Measurements from ENCODE around the gene PCBP2.
"Not testable (repeated sequence)": the region's sequence is repeated elsewhere in the genome, so short reads cannot be mapped to it uniquely, and the experiment has no call there.

The PCBP2 gene

GRCh38 chr12:53478865-53479264 is 27.0 kb downstream of the PCBP2 start:
- no peaks in the 10 kb centered on the region for H3K9me3 ChIP-seq (ENCODE audit: low read length)
- peaks cover 83% of the 10 kb centered on the region for H3K36me3 ChIP-seq (ENCODE audit: insufficient read depth, low read length)
- no peaks in the 10 kb centered on the region for H3K27me3 ChIP-seq (ENCODE audit: control insufficient read depth in 1 of 2, insufficient read depth in 2 of 2, low read length in 2 of 2)
- no peak overlapping the region for H3K4me3 ChIP-seq (ENCODE audit: low read depth in 1 of 2, low read length in 2 of 2)
- H3K27ac ChIP-seq (ENCODE audit: low read depth, low read length), result no peak overlapping the region
- H3K9ac ChIP-seq (ENCODE audit: low read length), result no peak overlapping the region
- peaks cover 14% of the 10 kb centered on the region for H3K4me1 ChIP-seq (ENCODE audit: insufficient read depth, low read length)

- H3K4me3 ChIP-seq (ENCODE audit: low read depth in 1 of 2, low read length in 2 of 2), result no peak overlapping the region
Measured at GRCh38 chr12:53479331-53479730, 27.4 kb downstream of the PCBP2 start.

GRCh38 chr12:53480491-53481442 is 28.9 kb downstream of the PCBP2 start:
- H3K9me3 ChIP-seq (ENCODE audit: low read length), result no peaks in the 10 kb centered on the region
- no peak overlapping the region for H3K9ac ChIP-seq (ENCODE audit: low read length)
- peaks cover 82% of the 10 kb centered on the region for H3K36me3 ChIP-seq (ENCODE audit: insufficient read depth, low read length)
- H3K27me3 ChIP-seq (ENCODE audit: control insufficient read depth in 1 of 2, insufficient read depth in 2 of 2, low read length in 2 of 2), result no peaks in the 10 kb centered on the region
- no peak overlapping the region for H3K4me3 ChIP-seq (ENCODE audit: low read depth in 1 of 2, low read length in 2 of 2)
- no peak overlapping the region for H3K27ac ChIP-seq (ENCODE audit: low read depth, low read length)
- peaks cover 3% of the 10 kb centered on the region for H3K4me1 ChIP-seq (ENCODE audit: insufficient read depth, low read length)

More at GRCh38 chr12:53479331-53479730, 27.4 kb downstream of the PCBP2 start:
- no peaks in the 10 kb centered on the region for H3K27me3 ChIP-seq (ENCODE audit: control insufficient read depth in 1 of 2, insufficient read depth in 2 of 2, low read length in 2 of 2)
- no peaks in the 10 kb centered on the region for H3K9me3 ChIP-seq (ENCODE audit: low read length)
- peaks cover 14% of the 10 kb centered on the region for H3K4me1 ChIP-seq (ENCODE audit: insufficient read depth, low read length)
- H3K27ac ChIP-seq (ENCODE audit: low read depth, low read length), result no peak overlapping the region
- H3K36me3 ChIP-seq (ENCODE audit: insufficient read depth, low read length), result peaks cover 83% of the 10 kb centered on the region
- no peak overlapping the region for H3K9ac ChIP-seq (ENCODE audit: low read length)

- not testable (repeated sequence) for H3K27ac ChIP-seq (ENCODE audit: low read depth, low read length); H3K4me3 ChIP-seq (ENCODE audit: low read depth in 1 of 2, low read length in 2 of 2); H3K9ac ChIP-seq (ENCODE audit: low read length); H3K4me1 ChIP-seq (ENCODE audit: insufficient read depth, low read length); H3K9me3 ChIP-seq (ENCODE audit: low read length); H3K27me3 ChIP-seq (ENCODE audit: control insufficient read depth in 1 of 2, insufficient read depth in 2 of 2, low read length in 2 of 2)
- peaks cover 82% of the 10 kb centered on the region for H3K36me3 ChIP-seq (ENCODE audit: insufficient read depth, low read length)
Measured at GRCh38 chr12:53481458-53481857, 29.6 kb downstream of the PCBP2 start.

- Histone ChIP-seq H3K27ac (ENCODE audit: low read depth, low read length) (no peak overlapping the region), H3K36me3 (ENCODE audit: insufficient read depth, low read length) (peaks cover 80% of the 10 kb centered on the region), H3K9me3 (ENCODE audit: low read length) (no peaks in the 10 kb centered on the region), H3K9ac (ENCODE audit: low read length) (no peak overlapping the region), H3K27me3 (ENCODE audit: control insufficient read depth in 1 of 2, insufficient read depth in 2 of 2, low read length in 2 of 2) (no peaks in the 10 kb centered on the region), H3K4me3 (ENCODE audit: low read depth in 1 of 2, low read length in 2 of 2) (no peak overlapping the region), H3K4me1 (ENCODE audit: insufficient read depth, low read length) (no peaks in the 10 kb centered on the region)
Measured at GRCh38 chr12:53481939-53482586, 30.2 kb downstream of the PCBP2 start.

GRCh38 chr12:53482626-53483168 is 30.8 kb downstream of the PCBP2 start:
- Histone ChIP-seq H3K4me1 (ENCODE audit: insufficient read depth, low read length) (no peaks in the 10 kb centered on the region), H3K9me3 (ENCODE audit: low read length) (no peaks in the 10 kb centered on the region), H3K36me3 (ENCODE audit: insufficient read depth, low read length) (peaks cover 77% of the 10 kb centered on the region), H3K4me3 (ENCODE audit: low read depth in 1 of 2, low read length in 2 of 2) (no peak overlapping the region), H3K27ac (ENCODE audit: low read depth, low read length) (no peak overlapping the region), H3K9ac (ENCODE audit: low read length) (no peak overlapping the region), H3K27me3 (ENCODE audit: control insufficient read depth in 1 of 2, insufficient read depth in 2 of 2, low read length in 2 of 2) (no peaks in the 10 kb centered on the region)

GRCh38 chr12:53483225-53483978 is 31.5 kb downstream of the PCBP2 start:
- H3K4me3 ChIP-seq (ENCODE audit: low read depth in 1 of 2, low read length in 2 of 2), result no peak overlapping the region
- no peaks in the 10 kb centered on the region for H3K27me3 ChIP-seq (ENCODE audit: control insufficient read depth in 1 of 2, insufficient read depth in 2 of 2, low read length in 2 of 2)
- no peak overlapping the region for H3K9ac ChIP-seq (ENCODE audit: low read length)
- no peak overlapping the region for H3K27ac ChIP-seq (ENCODE audit: low read depth, low read length)
- no peaks in the 10 kb centered on the region for H3K9me3 ChIP-seq (ENCODE audit: low read length)
- H3K36me3 ChIP-seq (ENCODE audit: insufficient read depth, low read length), result peaks cover 71% of the 10 kb centered on the region
- H3K4me1 ChIP-seq (ENCODE audit: insufficient read depth, low read length), result no peaks in the 10 kb centered on the region

GRCh38 chr12:53483979-53484377 is 32.1 kb downstream of the PCBP2 start:
- Histone ChIP-seq H3K9ac (ENCODE audit: low read length) (no peak overlapping the region), H3K4me3 (ENCODE audit: low read depth in 1 of 2, low read length in 2 of 2) (no peak overlapping the region), H3K27ac (ENCODE audit: low read depth, low read length) (no peak overlapping the region), H3K36me3 (ENCODE audit: insufficient read depth, low read length) (peaks cover 67% of the 10 kb centered on the region), H3K27me3 (ENCODE audit: control insufficient read depth in 1 of 2, insufficient read depth in 2 of 2, low read length in 2 of 2) (no peaks in the 10 kb centered on the region), H3K9me3 (ENCODE audit: low read length) (no peaks in the 10 kb centered on the region), H3K4me1 (ENCODE audit: insufficient read depth, low read length) (no peaks in the 10 kb centered on the region)

- Histone ChIP-seq H3K27ac (ENCODE audit: low read depth, low read length) (no peak overlapping the region), H3K36me3 (ENCODE audit: insufficient read depth, low read length) (peaks cover 58% of the 10 kb centered on the region)
Measured at GRCh38 chr12:53484686-53485575, 33.0 kb downstream of the PCBP2 start.

GRCh38 chr12:53485955-53486735 is 34.2 kb downstream of the PCBP2 start:
- no peaks in the 10 kb centered on the region for H3K4me1 ChIP-seq (ENCODE audit: insufficient read depth, low read length)
- H3K27ac ChIP-seq (ENCODE audit: low read depth, low read length), result no peak overlapping the region
- H3K4me3 ChIP-seq (ENCODE audit: low read depth in 1 of 2, low read length in 2 of 2), result no peak overlapping the region
- H3K27me3 ChIP-seq (ENCODE audit: control insufficient read depth in 1 of 2, insufficient read depth in 2 of 2, low read length in 2 of 2), result no peaks in the 10 kb centered on the region
- no peaks in the 10 kb centered on the region for H3K9me3 ChIP-seq (ENCODE audit: low read length)
- H3K36me3 ChIP-seq (ENCODE audit: insufficient read depth, low read length), result peaks cover 50% of the 10 kb centered on the region
- H3K9ac ChIP-seq (ENCODE audit: low read length), result no peak overlapping the region

More at GRCh38 chr12:53484686-53485575, 33.0 kb downstream of the PCBP2 start:
- Histone ChIP-seq H3K9me3 (ENCODE audit: low read length) (no peaks in the 10 kb centered on the region), H3K4me3 (ENCODE audit: low read depth in 1 of 2, low read length in 2 of 2) (no peak overlapping the region), H3K27me3 (ENCODE audit: control insufficient read depth in 1 of 2, insufficient read depth in 2 of 2, low read length in 2 of 2) (no peaks in the 10 kb centered on the region), H3K9ac (ENCODE audit: low read length) (no peak overlapping the region), H3K4me1 (ENCODE audit: insufficient read depth, low read length) (no peaks in the 10 kb centered on the region)

Data from muscle layer of colon (tissue), 2 donors.